ENCODE data around the gene LRGUK. TPM values are rescaled to one million over a fixed set of nuclear protein-coding genes. Genes with fewer than 3 reads are reported as not detected.

LRGUK gene
- total RNA-seq, 1 experiment from 2014 or later: 0.24 TPM

GRCh38 chr7:134128829-134129228 is 1.7 kb downstream of the LRGUK start:
- DNase-seq (ENCODE audit: low read depth): no peak

GRCh38 chr7:134129856-134130523 is 2.9 kb downstream of the LRGUK start:
- no peak for DNase-seq (ENCODE audit: low read depth)

- DNase-seq (ENCODE audit: low read depth): no peak
Observed at GRCh38 chr7:134134004-134134403, 6.9 kb downstream of the LRGUK start.

GRCh38 chr7:134140889-134141867 is 14.0 kb downstream of the LRGUK start:
- DNase-seq (ENCODE audit: low read depth): peak; percentile 60

- no peak for DNase-seq (ENCODE audit: low read depth)
Observed at GRCh38 chr7:134141868-134142264, 14.7 kb downstream of the LRGUK start.

GRCh38 chr7:134153493-134154136 is 26.5 kb downstream of the LRGUK start:
- no peak for DNase-seq (ENCODE audit: low read depth)

GRCh38 chr7:134154581-134155130 is 27.5 kb downstream of the LRGUK start:
- peak; percentile 9 for DNase-seq (ENCODE audit: low read depth)

- no peak for DNase-seq (ENCODE audit: low read depth)
Observed at GRCh38 chr7:134155206-134155605, 28.1 kb downstream of the LRGUK start.

- no peak for DNase-seq (ENCODE audit: low read depth)
Observed at GRCh38 chr7:134155871-134156270, 28.7 kb downstream of the LRGUK start.

- DNase-seq (ENCODE audit: low read depth): no peak
Observed at GRCh38 chr7:134165252-134165651, 38.1 kb downstream of the LRGUK start.

GRCh38 chr7:134167250-134167649 is 40.1 kb downstream of the LRGUK start:
- no peak for DNase-seq (ENCODE audit: low read depth)

- DNase-seq (ENCODE audit: low read depth): no peak
Observed at GRCh38 chr7:134167841-134168240, 40.7 kb downstream of the LRGUK start.

GRCh38 chr7:134174795-134175261 is 47.7 kb downstream of the LRGUK start:
- peak; percentile 89 for DNase-seq (ENCODE audit: low read depth)

GRCh38 chr7:134175334-134176036 is 48.3 kb downstream of the LRGUK start:
- no peak for DNase-seq (ENCODE audit: low read depth)

- DNase-seq (ENCODE audit: low read depth): peak; percentile 48
Observed at GRCh38 chr7:134176037-134176350, 48.9 kb downstream of the LRGUK start.

- no peak for DNase-seq (ENCODE audit: low read depth)
Observed at GRCh38 chr7:134179036-134180011, 52.2 kb downstream of the LRGUK start.

- no peak for DNase-seq (ENCODE audit: low read depth)
Observed at GRCh38 chr7:134180376-134180775, 53.2 kb downstream of the LRGUK start.

- DNase-seq (ENCODE audit: low read depth): no peak
Observed at GRCh38 chr7:134182078-134182477, 54.9 kb downstream of the LRGUK start.

GRCh38 chr7:134184767-134185166 is 57.6 kb downstream of the LRGUK start:
- DNase-seq (ENCODE audit: low read depth): peak; percentile 19

- peak; percentile 6 for DNase-seq (ENCODE audit: low read depth)
Observed at GRCh38 chr7:134186027-134186426, 58.9 kb downstream of the LRGUK start.

All from RPMI7951 (cell line).